ENCODE results near the gene IRAK2. TPM values are rescaled to one million over a fixed set of nuclear protein-coding genes. Genes with fewer than 3 reads are reported as not detected.

The IRAK2 gene
- total RNA-seq, 2 experiments from 2014 or later, result 3.9 to 4.0 TPM

GRCh38 chr3:10177737-10178136 is 13.0 kb downstream of the IRAK2 start:
- Mint-ChIP-seq H3K27me3 (no peaks in the 10 kb centered on the region), H3K4me1 (peaks cover 19% of the 10 kb centered on the region), H3K36me3 (ENCODE audit: low read depth) (peaks cover 7% of the 10 kb centered on the region), H3K4me3 (no peak overlapping the region), H3K9me3 (ENCODE audit: low read depth) (no peaks in the 10 kb centered on the region), H3K27ac (no peak overlapping the region)
- DNase-seq, result no peak
- ATAC-seq, result no peak
- CTCF ChIA-PET, result interaction anchor here (0.7 to 1.3 kb wide), 2 partner anchors 9 to 12 kb away, joined by 4 read pairs; no protein-coding TSS in a partner anchor
- intact Hi-C loops (cut with DNase I, micrococcal nuclease), result no loop called here
- POLR2A ChIA-PET, result interaction anchor here (0.7 kb wide), 1 partner anchor 8 kb away, joined by 3 read pairs; no protein-coding TSS in a partner anchor

- POLR2A ChIA-PET, result no interaction called here
- DNase-seq (no peak), ATAC-seq (no peak)
- H3K4me3 Mint-ChIP-seq, result no peak overlapping the region
- CTCF ChIA-PET, result interaction anchor here (1.5 kb wide), 1 partner anchor 14 kb away, joined by 5 read pairs; no protein-coding TSS in a partner anchor
- peaks cover 7% of the 10 kb centered on the region for H3K36me3 Mint-ChIP-seq (ENCODE audit: low read depth)
- peaks cover 10% of the 10 kb centered on the region for H3K4me1 Mint-ChIP-seq
- intact Hi-C loops (cut with DNase I, micrococcal nuclease), result no loop called here
- no peaks in the 10 kb centered on the region for H3K9me3 Mint-ChIP-seq (ENCODE audit: low read depth)
- H3K27me3 Mint-ChIP-seq, result no peaks in the 10 kb centered on the region
- H3K27ac Mint-ChIP-seq, result peak overlapping the region; percentile 29
These were observed 14.2 kb downstream of the IRAK2 start for GRCh38 chr3:10178892-10179291.

- Mint-ChIP-seq H3K4me3 (no peak overlapping the region), H3K27ac (no peak overlapping the region), H3K9me3 (ENCODE audit: low read depth) (no peaks in the 10 kb centered on the region), H3K36me3 (ENCODE audit: low read depth) (peaks cover 6% of the 10 kb centered on the region), H3K27me3 (no peaks in the 10 kb centered on the region), H3K4me1 (peaks cover 8% of the 10 kb centered on the region)
- CTCF ChIA-PET, result no interaction called here
- no peak for ATAC-seq
- POLR2A ChIA-PET, result no interaction called here
- no peak for DNase-seq
- intact Hi-C loops (cut with DNase I, micrococcal nuclease), result no loop called here
These were observed 15.6 kb downstream of the IRAK2 start for GRCh38 chr3:10180289-10180688.

- DNase-seq, result no peak
- Mint-ChIP-seq H3K4me1 (peaks cover 11% of the 10 kb centered on the region), H3K27me3 (no peaks in the 10 kb centered on the region), H3K27ac (no peak overlapping the region), H3K36me3 (ENCODE audit: low read depth) (peaks cover 6% of the 10 kb centered on the region), H3K9me3 (ENCODE audit: low read depth) (no peaks in the 10 kb centered on the region), H3K4me3 (no peak overlapping the region)
- POLR2A ChIA-PET, result no interaction called here
- CTCF ChIA-PET, result no interaction called here
- no peak for ATAC-seq
- intact Hi-C loops (cut with DNase I, micrococcal nuclease), result no loop called here
These were observed 16.1 kb downstream of the IRAK2 start for GRCh38 chr3:10180738-10181295.

- Mint-ChIP-seq H3K9me3 (ENCODE audit: low read depth) (no peaks in the 10 kb centered on the region), H3K4me1 (peaks cover 29% of the 10 kb centered on the region), H3K4me3 (no peak overlapping the region), H3K27ac (no peak overlapping the region), H3K27me3 (no peaks in the 10 kb centered on the region), H3K36me3 (ENCODE audit: low read depth) (peaks cover 8% of the 10 kb centered on the region)
- ChIA-PET POLR2A (no interaction called here), CTCF (no interaction called here)
- intact Hi-C loops (cut with DNase I, micrococcal nuclease), result no loop called here
- DNase-seq, result no peak
- ATAC-seq, result no peak
These were observed 18.2 kb downstream of the IRAK2 start for GRCh38 chr3:10182950-10183349.

- no peak overlapping the region for H3K4me3 Mint-ChIP-seq
- peaks cover 6% of the 10 kb centered on the region for H3K36me3 Mint-ChIP-seq (ENCODE audit: low read depth)
- H3K4me1 Mint-ChIP-seq, result peaks cover 34% of the 10 kb centered on the region
- ATAC-seq (no peak), DNase-seq (no peak)
- no peaks in the 10 kb centered on the region for H3K27me3 Mint-ChIP-seq
- intact Hi-C loops (cut with DNase I, micrococcal nuclease), result no loop called here
- CTCF ChIA-PET, result interaction anchor here (0.6 to 1.1 kb wide), 2 partner anchors 24 to 53 kb away, joined by 3 to 4 read pairs; no protein-coding TSS in a partner anchor
- POLR2A ChIA-PET, result no interaction called here
- no peaks in the 10 kb centered on the region for H3K9me3 Mint-ChIP-seq (ENCODE audit: low read depth)
- H3K27ac Mint-ChIP-seq, result peak overlapping the region; percentile 58
These were observed 19.5 kb downstream of the IRAK2 start for GRCh38 chr3:10184250-10184649.

- Mint-ChIP-seq H3K36me3 (ENCODE audit: low read depth) (peaks cover 4% of the 10 kb centered on the region), H3K27me3 (no peaks in the 10 kb centered on the region), H3K9me3 (ENCODE audit: low read depth) (no peaks in the 10 kb centered on the region), H3K4me1 (peaks cover 50% of the 10 kb centered on the region), H3K4me3 (no peak overlapping the region), H3K27ac (peak overlapping the region; percentile 83)
- intact Hi-C loops (cut with DNase I, micrococcal nuclease), result loop anchor here in 1 of 2 experiments (2.0 kb wide), 1 partner anchor 13 kb away; no protein-coding TSS in a partner anchor
- POLR2A ChIA-PET, result interaction anchor here (0.6 to 0.9 kb wide), 4 partner anchors 9 to 70 kb away, joined by 3 to 4 read pairs (median 3); no protein-coding TSS in a partner anchor
- ATAC-seq (no peak), DNase-seq (no peak)
- CTCF ChIA-PET, result interaction anchor here (0.5 to 2.2 kb wide), 11 partner anchors 9 to 78 kb away, joined by 3 to 5 read pairs (median 4); no protein-coding TSS in a partner anchor
These were observed 21.4 kb downstream of the IRAK2 start for GRCh38 chr3:10185804-10186762.

- CTCF ChIA-PET, result interaction anchor here (2.2 kb wide), 1 partner anchor 20 kb away, joined by 5 read pairs; no protein-coding TSS in a partner anchor
- H3K4me1 Mint-ChIP-seq, result peaks cover 63% of the 10 kb centered on the region
- POLR2A ChIA-PET, result interaction anchor here (0.5 kb wide), 1 partner anchor 67 kb away, joined by 3 read pairs; no protein-coding TSS in a partner anchor
- ATAC-seq, result no peak
- H3K27me3 Mint-ChIP-seq, result no peaks in the 10 kb centered on the region
- no peak for DNase-seq
- H3K27ac Mint-ChIP-seq, result no peak overlapping the region
- H3K36me3 Mint-ChIP-seq (ENCODE audit: low read depth), result peaks cover 4% of the 10 kb centered on the region
- no peaks in the 10 kb centered on the region for H3K9me3 Mint-ChIP-seq (ENCODE audit: low read depth)
- intact Hi-C loops (cut with DNase I, micrococcal nuclease), result loop anchor here in 1 of 2 experiments (2.0 kb wide), 1 partner anchor 15 kb away; no protein-coding TSS in a partner anchor
- H3K4me3 Mint-ChIP-seq, result no peak overlapping the region
These were observed 22.7 kb downstream of the IRAK2 start for GRCh38 chr3:10187290-10187876.

- ChIA-PET CTCF (no interaction called here), POLR2A (no interaction called here)
- intact Hi-C loops (cut with DNase I, micrococcal nuclease), result loop anchor here in 1 of 2 experiments (2.0 kb wide), 1 partner anchor 15 kb away; no protein-coding TSS in a partner anchor
- H3K9me3 Mint-ChIP-seq (ENCODE audit: low read depth), result no peaks in the 10 kb centered on the region
- peak overlapping the region; percentile 55 for H3K27ac Mint-ChIP-seq
- H3K36me3 Mint-ChIP-seq (ENCODE audit: low read depth), result peaks cover 4% of the 10 kb centered on the region
- no peak for ATAC-seq
- H3K4me3 Mint-ChIP-seq, result no peak overlapping the region
- H3K4me1 Mint-ChIP-seq, result peaks cover 68% of the 10 kb centered on the region
- no peak for DNase-seq
- no peaks in the 10 kb centered on the region for H3K27me3 Mint-ChIP-seq
These were observed 23.2 kb downstream of the IRAK2 start for GRCh38 chr3:10187944-10188343.

GRCh38 chr3:10188804-10189556 is 24.3 kb downstream of the IRAK2 start:
- peak overlapping the region; percentile 20 for H3K4me3 Mint-ChIP-seq
- peak overlapping the region; percentile 79 for H3K27ac Mint-ChIP-seq
- intact Hi-C loops (cut with DNase I, micrococcal nuclease), result no loop called here
- no peak for ATAC-seq
- no peaks in the 10 kb centered on the region for H3K27me3 Mint-ChIP-seq
- ChIA-PET CTCF (interaction anchor here (1.1 kb wide), 1 partner anchor 24 kb away, joined by 3 read pairs; the partner anchor contains the start of gene IRAK2), POLR2A (no interaction called here)
- H3K36me3 Mint-ChIP-seq (ENCODE audit: low read depth), result peaks cover 4% of the 10 kb centered on the region
- DNase-seq, result no peak
- H3K4me1 Mint-ChIP-seq, result peaks cover 79% of the 10 kb centered on the region
- no peaks in the 10 kb centered on the region for H3K9me3 Mint-ChIP-seq (ENCODE audit: low read depth)
